GOT3 (cell line): Measurements from ENCODE around the gene MS4A6E.

Experiments
- DNase-seq: peaks from one replicate; lab custom pipeline; 2025; ENCODE audit warnings: mixed read lengths; lab: John Stamatoyannopoulos, UW

Gene MS4A6E

DNA sequence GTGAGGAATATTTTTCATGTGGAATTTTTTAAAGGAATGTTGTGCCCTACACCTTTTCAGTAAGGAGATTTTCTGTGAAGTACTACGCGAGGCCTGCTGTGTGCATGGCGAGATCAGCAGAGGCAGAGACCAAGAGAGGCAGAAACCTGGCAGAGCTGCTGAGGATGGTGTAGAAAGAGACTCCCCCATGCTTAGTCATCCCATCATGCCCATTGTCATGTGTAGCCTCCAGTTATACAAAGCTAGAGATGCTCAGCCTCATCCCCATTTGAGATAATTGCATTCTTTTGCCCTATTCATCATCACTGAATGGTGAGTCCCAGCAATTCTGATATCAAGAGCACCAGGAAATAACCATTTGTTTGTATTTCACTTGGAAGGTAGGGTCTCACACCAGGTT, 48.3 kb downstream of the MS4A6E start:
- no peak for DNase-seq

DNA sequence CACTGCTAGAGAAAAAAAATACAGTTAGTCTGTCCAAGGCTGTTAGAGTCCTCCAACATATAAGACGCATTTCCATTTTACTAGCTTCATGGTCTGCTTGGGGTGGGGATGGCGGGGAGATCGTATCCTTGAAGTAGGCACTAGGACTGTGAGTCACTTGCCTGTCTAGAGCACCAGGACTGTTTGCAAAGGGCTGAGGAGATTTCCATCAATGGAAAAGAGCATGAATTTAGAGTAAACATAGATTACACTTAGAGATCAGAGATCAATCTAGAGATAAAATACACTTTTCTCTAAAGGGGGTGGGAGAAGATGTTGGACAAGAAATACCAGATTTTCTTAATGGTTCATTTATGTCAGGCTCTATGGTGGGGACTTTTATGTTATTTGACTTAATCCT, 49.5 kb downstream of the MS4A6E start:
- DNase-seq = no peak

DNA sequence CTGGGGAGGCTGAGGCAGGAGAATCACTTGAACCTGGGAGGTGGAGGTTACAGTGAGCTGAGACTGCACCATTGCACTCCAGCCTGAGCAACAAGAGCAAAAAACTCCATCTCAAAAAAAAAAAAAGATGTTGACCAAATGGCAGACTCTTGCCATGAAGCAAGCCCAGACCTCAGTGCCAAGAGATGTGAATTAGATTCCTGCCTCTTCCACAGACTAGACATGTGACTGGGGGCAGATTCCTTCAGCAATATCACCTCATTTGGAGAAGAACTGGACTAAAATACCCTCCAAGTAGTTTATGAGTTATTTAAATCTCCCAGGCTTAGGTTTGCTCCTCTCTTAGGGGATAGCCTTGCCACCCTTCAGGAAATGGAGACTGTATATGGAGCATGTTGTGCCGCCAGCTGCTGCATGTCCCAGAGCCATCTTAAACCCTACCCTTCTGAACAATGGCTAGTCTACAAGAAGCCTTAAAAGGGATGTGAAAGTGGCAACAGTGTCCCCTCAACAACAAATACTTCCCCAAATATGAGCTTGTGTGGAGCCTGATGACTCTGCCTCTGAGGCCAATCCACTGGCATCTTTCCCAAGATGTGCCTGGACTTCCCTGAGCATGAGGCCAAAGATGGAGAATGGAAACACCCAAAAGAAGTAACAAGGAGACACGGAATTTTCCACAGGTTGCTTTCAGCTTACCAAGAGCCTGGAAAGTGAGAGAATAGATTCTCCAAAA, 50.5 kb downstream of the MS4A6E start:
- DNase-seq = no peak

GRCh38 chr11:60378354-60378753, 51.3 kb downstream of the MS4A6E start, which contains the start of gene MS4A7:
Gene MS4A7, plus strand, starts transcription at chr11:60378532. Its CDS starts 4,610 bp downstream, at chr11:60383142.
- DNase-seq = no peak

DNA sequence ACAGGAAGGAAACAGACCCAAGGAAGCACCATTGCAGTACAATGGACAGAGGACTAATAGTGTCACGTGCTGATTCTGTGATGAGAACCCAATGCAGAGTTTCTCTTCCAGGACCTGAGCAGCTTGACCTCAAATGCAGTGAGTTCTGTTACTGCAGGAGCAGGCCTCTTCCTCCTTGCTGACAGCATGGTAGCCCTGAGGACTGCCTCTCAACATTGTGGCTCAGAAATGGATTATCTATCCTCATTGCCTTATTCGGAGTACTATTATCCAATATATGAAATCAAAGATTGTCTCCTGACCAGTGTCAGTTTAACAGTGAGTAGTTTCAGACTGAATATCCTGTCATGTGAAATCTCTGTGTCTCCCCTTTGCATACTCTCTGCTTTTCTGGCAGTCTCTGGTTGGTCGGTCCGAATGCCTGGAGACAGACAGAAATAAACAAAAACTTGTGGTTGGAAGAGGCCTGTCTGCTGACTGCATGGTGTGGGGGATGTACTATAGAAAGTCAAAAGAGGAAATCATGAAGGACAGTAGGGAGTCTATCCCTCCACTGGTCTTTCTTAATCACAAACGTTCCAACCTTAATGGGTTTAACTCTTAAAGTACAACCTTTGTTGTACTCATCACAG, 62.3 kb downstream of the MS4A6E start:
- DNase-seq = no peak

- DNase-seq = no peak
Observed at GRCh38 chr11:60390419-60390818, 63.4 kb downstream of the MS4A6E start.
